ENCODE results near the gene BBS9.

BBS9 gene

DNA sequence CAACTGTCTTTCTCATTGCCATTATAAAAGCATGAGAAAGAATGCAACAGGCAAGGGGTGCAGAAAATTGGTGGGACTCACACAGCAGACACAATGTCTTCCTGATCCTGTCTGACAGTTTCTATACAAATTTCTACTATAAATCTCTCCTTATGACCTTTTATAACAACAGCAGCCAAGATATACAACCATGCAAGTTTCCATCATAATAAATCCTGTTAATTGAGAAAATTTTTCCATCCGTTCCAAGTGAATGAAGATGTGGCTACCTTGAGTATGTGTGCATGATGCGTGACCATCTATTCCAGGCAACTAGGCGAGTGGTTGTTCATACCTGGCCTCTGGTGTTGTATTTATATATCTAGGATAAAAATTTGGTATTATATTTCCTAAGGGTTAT is 216.7 kb downstream of the BBS9 start:
- H3K27ac ChIP-seq = no peak overlapping the region
- no peak overlapping the region for H3K4me3 ChIP-seq (IDR thresholded peaks at IDR 0.05; ENCODE audit: insufficient read depth, low read depth, low read length)
- no peaks in the 10 kb centered on the region for H3K79me2 ChIP-seq (ENCODE audit: insufficient read depth, low read depth)
- H4K20me1 ChIP-seq (ENCODE audit: insufficient read depth) = no peaks in the 10 kb centered on the region
- TF ChIP-seq, protein P1, sequence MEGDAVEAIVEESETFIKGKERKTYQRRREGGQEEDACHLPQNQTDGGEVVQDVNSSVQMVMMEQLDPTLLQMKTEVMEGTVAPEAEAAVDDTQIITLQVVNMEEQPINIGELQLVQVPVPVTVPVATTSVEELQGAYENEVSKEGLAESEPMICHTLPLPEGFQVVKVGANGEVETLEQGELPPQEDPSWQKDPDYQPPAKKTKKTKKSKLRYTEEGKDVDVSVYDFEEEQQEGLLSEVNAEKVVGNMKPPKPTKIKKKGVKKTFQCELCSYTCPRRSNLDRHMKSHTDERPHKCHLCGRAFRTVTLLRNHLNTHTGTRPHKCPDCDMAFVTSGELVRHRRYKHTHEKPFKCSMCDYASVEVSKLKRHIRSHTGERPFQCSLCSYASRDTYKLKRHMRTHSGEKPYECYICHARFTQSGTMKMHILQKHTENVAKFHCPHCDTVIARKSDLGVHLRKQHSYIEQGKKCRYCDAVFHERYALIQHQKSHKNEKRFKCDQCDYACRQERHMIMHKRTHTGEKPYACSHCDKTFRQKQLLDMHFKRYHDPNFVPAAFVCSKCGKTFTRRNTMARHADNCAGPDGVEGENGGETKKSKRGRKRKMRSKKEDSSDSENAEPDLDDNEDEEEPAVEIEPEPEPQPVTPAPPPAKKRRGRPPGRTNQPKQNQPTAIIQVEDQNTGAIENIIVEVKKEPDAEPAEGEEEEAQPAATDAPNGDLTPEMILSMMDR (conservative IDR thresholded peaks at IDR 0.05; ENCODE audit: low read depth, low read length) = no peak
- no peaks in the 10 kb centered on the region for H3K36me3 ChIP-seq (ENCODE audit: insufficient read depth)
- no peak overlapping the region for H2AFZ ChIP-seq (ENCODE audit: low read depth)
- no peaks in the 10 kb centered on the region for H3K27me3 ChIP-seq (ENCODE audit: insufficient read depth, low read depth)
- no peak overlapping the region for H3K4me2 ChIP-seq
- H3K9ac ChIP-seq = no peak overlapping the region
- no peaks in the 10 kb centered on the region for H3K4me1 ChIP-seq (ENCODE audit: low read depth, poor library complexity, severe bottlenecking)

DNA sequence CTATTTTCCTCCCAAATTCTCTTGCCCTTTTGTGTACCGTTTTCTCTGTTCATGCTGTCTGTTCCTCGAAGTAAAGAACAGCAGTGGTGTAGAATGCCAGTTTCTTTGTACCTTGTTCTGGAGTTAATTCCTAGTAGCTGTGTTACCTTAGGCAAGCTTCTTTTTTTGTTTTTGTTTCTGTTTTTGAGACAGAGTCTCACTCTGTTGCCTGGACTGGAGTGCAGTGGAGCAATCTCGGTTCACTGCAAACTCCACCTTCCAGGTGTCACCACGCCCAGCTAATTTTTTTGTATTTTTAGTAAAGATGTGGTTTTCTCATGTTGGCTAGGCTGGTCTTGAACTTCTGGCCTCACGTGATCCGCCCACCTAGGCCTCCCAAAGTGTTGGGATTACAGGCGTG is 221.2 kb downstream of the BBS9 start:
- Histone ChIP-seq H3K27me3 (ENCODE audit: insufficient read depth, low read depth) (no peaks in the 10 kb centered on the region), H4K20me1 (ENCODE audit: insufficient read depth) (no peaks in the 10 kb centered on the region), H3K27ac (no peak overlapping the region), H2AFZ (ENCODE audit: low read depth) (no peak overlapping the region), H3K4me1 (ENCODE audit: low read depth, poor library complexity, severe bottlenecking) (no peaks in the 10 kb centered on the region), H3K4me3 (IDR thresholded peaks at IDR 0.05; ENCODE audit: insufficient read depth, low read depth, low read length) (no peak overlapping the region), H3K9ac (no peak overlapping the region), H3K36me3 (ENCODE audit: insufficient read depth) (no peaks in the 10 kb centered on the region), H3K4me2 (no peak overlapping the region), H3K79me2 (ENCODE audit: insufficient read depth, low read depth) (no peaks in the 10 kb centered on the region)
- TF ChIP-seq, protein P1 (conservative IDR thresholded peaks at IDR 0.05; ENCODE audit: low read depth, low read length) = no peak

DNA sequence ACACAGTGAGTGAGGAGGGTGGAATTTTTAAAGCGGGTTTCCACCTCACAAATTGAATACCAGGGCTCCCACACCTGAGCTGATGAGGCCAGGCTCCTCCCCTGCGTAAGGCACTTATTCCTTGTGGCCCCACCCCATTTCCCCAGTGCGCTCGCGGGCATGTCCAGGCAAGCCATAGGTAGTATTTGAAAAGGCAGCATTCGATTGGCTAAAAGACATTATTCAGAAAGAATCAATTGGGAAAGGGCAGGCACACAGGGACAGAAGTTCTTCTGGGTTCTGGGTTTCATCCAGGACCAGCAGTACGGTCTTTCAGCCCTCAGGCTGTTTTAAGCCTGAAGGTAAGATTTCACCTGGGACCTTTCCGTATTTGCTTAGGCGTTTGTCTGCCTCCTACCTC is 222.3 kb downstream of the BBS9 start:
- Histone ChIP-seq H3K27me3 (ENCODE audit: insufficient read depth, low read depth) (no peaks in the 10 kb centered on the region), H3K79me2 (ENCODE audit: insufficient read depth, low read depth) (no peaks in the 10 kb centered on the region), H3K9ac (no peak overlapping the region), H4K20me1 (ENCODE audit: insufficient read depth) (no peaks in the 10 kb centered on the region), H3K4me2 (no peak overlapping the region), H3K27ac (no peak overlapping the region), H3K36me3 (ENCODE audit: insufficient read depth) (no peaks in the 10 kb centered on the region), H2AFZ (ENCODE audit: low read depth) (no peak overlapping the region), H3K4me1 (ENCODE audit: low read depth, poor library complexity, severe bottlenecking) (no peaks in the 10 kb centered on the region), H3K4me3 (IDR thresholded peaks at IDR 0.05; ENCODE audit: insufficient read depth, low read depth, low read length) (no peak overlapping the region)
- TF ChIP-seq, protein P1 (conservative IDR thresholded peaks at IDR 0.05; ENCODE audit: low read depth, low read length) = no peak

DNA sequence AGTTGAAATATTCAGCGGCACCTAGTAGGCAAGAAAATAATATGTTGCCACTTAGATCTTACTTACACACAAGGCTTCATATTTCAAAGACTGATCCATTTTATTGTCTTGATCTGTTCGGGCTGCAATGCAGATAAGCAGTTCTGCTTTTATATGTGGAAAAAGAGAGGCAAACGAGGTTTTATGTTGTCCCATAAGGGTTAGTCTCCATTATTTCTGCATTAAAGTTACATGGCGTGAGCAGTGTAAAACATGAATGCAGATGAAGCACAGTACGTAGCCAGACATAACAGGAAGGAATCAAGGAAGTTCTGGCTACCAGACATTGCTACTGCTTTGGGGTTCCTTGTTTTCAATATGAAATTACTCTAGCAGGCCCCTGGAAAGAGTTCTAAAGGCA is 224.8 kb downstream of the BBS9 start:
- Histone ChIP-seq H3K36me3 (ENCODE audit: insufficient read depth) (no peaks in the 10 kb centered on the region), H2AFZ (ENCODE audit: low read depth) (no peak overlapping the region), H4K20me1 (ENCODE audit: insufficient read depth) (no peaks in the 10 kb centered on the region), H3K4me1 (ENCODE audit: low read depth, poor library complexity, severe bottlenecking) (no peaks in the 10 kb centered on the region), H3K27me3 (ENCODE audit: insufficient read depth, low read depth) (no peaks in the 10 kb centered on the region), H3K27ac (no peak overlapping the region), H3K4me2 (no peak overlapping the region), H3K9ac (no peak overlapping the region), H3K4me3 (IDR thresholded peaks at IDR 0.05; ENCODE audit: insufficient read depth, low read depth, low read length) (no peak overlapping the region), H3K79me2 (ENCODE audit: insufficient read depth, low read depth) (no peaks in the 10 kb centered on the region)
- TF ChIP-seq, protein P1 (conservative IDR thresholded peaks at IDR 0.05; ENCODE audit: low read depth, low read length) = no peak

DNA sequence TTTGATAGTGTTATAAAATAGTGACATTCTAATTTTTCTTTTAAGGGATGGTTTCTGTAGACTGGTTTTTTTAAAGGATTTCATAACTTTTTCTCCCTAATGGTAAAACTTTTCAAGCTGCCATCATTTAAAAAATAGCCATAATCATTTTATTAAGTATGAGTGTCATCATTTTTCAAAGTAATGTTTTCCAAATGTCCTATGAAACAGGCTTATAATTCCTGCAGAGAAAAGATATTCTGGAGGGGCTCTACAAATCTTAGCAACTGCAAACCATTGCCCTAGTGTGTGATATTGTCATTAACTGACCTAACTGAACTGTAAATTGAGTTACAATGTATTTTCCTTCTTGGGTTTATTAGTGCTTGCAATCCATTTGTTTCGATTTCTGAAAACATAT is 226.0 kb downstream of the BBS9 start:
- Histone ChIP-seq H3K4me3 (IDR thresholded peaks at IDR 0.05; ENCODE audit: insufficient read depth, low read depth, low read length) (no peak overlapping the region), H3K9ac (no peak overlapping the region)

More for the DNA sequence above, 226.0 kb downstream of the BBS9 start:
- Histone ChIP-seq H3K4me2 (no peak overlapping the region), H3K79me2 (ENCODE audit: insufficient read depth, low read depth) (no peaks in the 10 kb centered on the region), H4K20me1 (ENCODE audit: insufficient read depth) (no peaks in the 10 kb centered on the region), H2AFZ (ENCODE audit: low read depth) (no peak overlapping the region), H3K27me3 (ENCODE audit: insufficient read depth, low read depth) (no peaks in the 10 kb centered on the region), H3K36me3 (ENCODE audit: insufficient read depth) (no peaks in the 10 kb centered on the region), H3K27ac (no peak overlapping the region), H3K4me1 (ENCODE audit: low read depth, poor library complexity, severe bottlenecking) (no peaks in the 10 kb centered on the region)
- TF ChIP-seq, protein P1 (conservative IDR thresholded peaks at IDR 0.05; ENCODE audit: low read depth, low read length) = no peak

Data from KMS-11 (cell line).